BE2C (cell line): ENCODE data around the gene TPI1.

Experiments used
- DNase-seq: peaks from one replicate; pipeline ENCODE4 v3.0.0-alpha.2; 2020
- H3K27me3 ChIP-seq: fragments of 250-450 bp; sonication (Bioruptor Pico); 2 replicates; pipeline ENCODE4 v1.5.1; 2020; ENCODE audit warnings: mild to moderate bottlenecking
- H3K36me3 ChIP-seq: fragments of 250-450 bp; sonication (Bioruptor Pico); 2 replicates; pipeline ENCODE4 v1.5.1; 2020; ENCODE audit warnings: mild to moderate bottlenecking
- H3K4me1 ChIP-seq: fragments of 250-450 bp; sonication (Bioruptor Pico); 2 replicates; pipeline ENCODE4 v1.5.1; 2020
- H3K4me3 ChIP-seq: 2 replicates; pipeline ENCODE4 v1.5.1; 2011; ENCODE audit warnings: low read depth, low read length
- H3K9me3 ChIP-seq: fragments of 250-450 bp; sonication (Bioruptor Pico); 2 replicates; pipeline ENCODE4 v1.5.1; 2020
- CTCF ChIP-seq: IDR thresholded peaks from 2 replicates; pipeline ENCODE4 v1.5.1; 2012; ENCODE audit warnings: mild to moderate bottlenecking, low read depth, low read length

Gene TPI1

GRCh38 chr12:6919588-6919987 is 52.3 kb downstream of the TPI1 start:
- no peak for DNase-seq
- Histone ChIP-seq H3K4me3 (no peak overlapping the region), H3K36me3 (peaks cover 39% of the 10 kb centered on the region), H3K4me1 (peaks cover 2% of the 10 kb centered on the region), H3K27me3 (no peaks in the 10 kb centered on the region), H3K9me3 (no peaks in the 10 kb centered on the region)
- TF ChIP-seq CTCF: no peak
